ENCODE data around the gene C2CD4C.

GRCh38 chr19:443005-443404 lies 34.1 kb upstream of the C2CD4C start:
- TF ChIP-seq CTCF (IDR thresholded peaks at IDR 0.05; ENCODE audit: low read depth, low read length) (no peak), MAX (IDR thresholded peaks at IDR 0.05; ENCODE audit: low read depth, low read length) (no peak), MYC (IDR thresholded peaks at IDR 0.05; ENCODE audit: low read depth, low read length) (no peak), POLR2A (IDR thresholded peaks at IDR 0.05; ENCODE audit: extremely low read depth, insufficient read length) (no peak)
